Endothelial cell of umbilical vein (primary cell): ENCODE data around the gene STK32C. TPM values are rescaled to one million over a fixed set of nuclear protein-coding genes. Genes with fewer than 3 reads are reported as not detected.

Experiments
- BruUV-seq: library from RNA; stranded (reverse); fragments of 400-500 nt; replicated peaks from 2 replicates; lab custom pipeline; 2021; lab: Mats Ljungman, UMichigan
- CTCF ChIA-PET: fragments of 300-600, 350-600 bp; sonication (Branson Sonifier 250); formaldehyde crosslinking; loops from one replicate; lab custom pipeline; 2021; ENCODE audit warnings: antibody characterized with exemption, inconsistent platforms; lab: Charles Lee
- POLR2A ChIA-PET: fragments of 300-600, 350-600 bp; sonication (Branson Sonifier 250); formaldehyde crosslinking; loops from one replicate; lab custom pipeline; 2021; ENCODE audit warnings: antibody characterized with exemption, inconsistent platforms; lab: Charles Lee
- DNase-seq: peaks from one replicate; pipeline ENCODE4 v3.0.0-alpha.2; 2011; ENCODE audit warnings: low read depth, low spot score
- FAIRE-seq: peaks from 2 replicates; lab custom pipeline; 2011; peaks lifted over from hg19 to GRCh38; lab: Jason Lieb, UNC
- H2AFZ ChIP-seq: 2 replicates; pipeline ENCODE4 v1.6.0; 2012; ENCODE audit warnings: low read depth, low read length, control low read depth, inconsistent platforms
- H3K27ac ChIP-seq: 2 replicates; pipeline ENCODE4 v1.5.1; 2011; ENCODE audit warnings: low read depth, mild to moderate bottlenecking, control low read depth, low read length, moderate library complexity; ENCODE audit not compliant: insufficient read depth
- H3K27me3 ChIP-seq, 2 experiments: 2 replicates each; pipeline versions ENCODE4 v1.6.0 to v1.6.1; 2011; ENCODE audit warnings: low read length in 2 of 2, mixed read lengths in 1 of 2; ENCODE audit not compliant: control insufficient read depth in 2 of 2, insufficient read depth in 2 of 2
- H3K36me3 ChIP-seq, 2 experiments: 2 replicates in 1 of 2; 3 replicates in 1 of 2; pipeline ENCODE4 v1.5.1; 2011; ENCODE audit warnings: low read length in 2 of 2, mild to moderate bottlenecking in 1 of 2, moderate library complexity in 1 of 2; ENCODE audit not compliant: control insufficient read depth in 2 of 2, insufficient read depth in 2 of 2; ENCODE audit errors: extremely low read depth in 1 of 2
- H3K4me1 ChIP-seq: 3 replicates; pipeline ENCODE4 v1.5.1; 2011; ENCODE audit warnings: mild to moderate bottlenecking, low read length; ENCODE audit not compliant: control insufficient read depth, insufficient read depth; ENCODE audit errors: extremely low read depth
- H3K4me2 ChIP-seq: 2 replicates; pipeline ENCODE4 v1.6.1; 2011; ENCODE audit warnings: low read length, control low read depth, mixed read lengths; ENCODE audit not compliant: insufficient read depth
- H3K4me3 ChIP-seq, 3 experiments: fragments of 200-600 bp in 1 of 3; sonication (generic), shearing (Covaris generic) in 1 of 3; replicated peaks in 1 of 3; 2 replicates each; pipeline ENCODE4 v1.5.1; 2011 to 2016; ENCODE audit warnings: control low read depth in 3 of 3, low read length in 3 of 3, mild to moderate bottlenecking in 2 of 3, inconsistent platforms in 1 of 3, low read depth in 1 of 3, moderate library complexity in 1 of 3; ENCODE audit not compliant: insufficient read depth in 1 of 3
- H3K79me2 ChIP-seq: 2 replicates; pipeline ENCODE4 v1.6.0; 2012; ENCODE audit warnings: low read length, inconsistent platforms; ENCODE audit not compliant: control insufficient read depth, insufficient read depth
- H3K9ac ChIP-seq: replicated peaks from 2 replicates; pipeline ENCODE3; 2011; ENCODE audit warnings: low read length, control low read depth; ENCODE audit not compliant: insufficient read depth; ENCODE audit errors: extremely low read depth
- H3K9me1 ChIP-seq: replicated peaks from 3 replicates; pipeline ENCODE4 v1.6.0; 2011; ENCODE audit warnings: mild to moderate bottlenecking, low read length; ENCODE audit not compliant: control insufficient read depth, insufficient read depth; ENCODE audit errors: extremely low read depth
- H3K9me3 ChIP-seq: replicated peaks from 2 replicates; pipeline ENCODE4 v1.5.1; 2012; ENCODE audit warnings: low read length, inconsistent platforms; ENCODE audit not compliant: control insufficient read depth, insufficient read depth
- H4K20me1 ChIP-seq: replicated peaks from 2 replicates; pipeline ENCODE3; 2011; ENCODE audit warnings: mild to moderate bottlenecking, low read length; ENCODE audit not compliant: control insufficient read depth, insufficient read depth; ENCODE audit errors: extremely low read depth
- CTCF ChIP-seq, 2 donors: IDR thresholded peaks; 1 replicate in 1 of 2; 2 replicates in 1 of 2; pipeline ENCODE4 v1.5.1; 2011; ENCODE audit warnings: low read length in 2 of 2, mild to moderate bottlenecking in 2 of 2, moderate library complexity in 2 of 2, control low read depth in 1 of 2, inconsistent platforms in 1 of 2, low read depth in 1 of 2; ENCODE audit not compliant: insufficient read depth in 1 of 2; ENCODE audit errors: extremely low read depth in 1 of 2
- EZH2 ChIP-seq: IDR thresholded peaks from 2 replicates; pipeline ENCODE4 v1.6.1; 2012; ENCODE audit warnings: borderline replicate concordance, low read depth, mild to moderate bottlenecking, moderate library complexity, low read length, inconsistent platforms; ENCODE audit not compliant: severe bottlenecking
- FOS ChIP-seq: IDR thresholded peaks from 2 replicates; pipeline ENCODE4 v1.6.1; 2011; ENCODE audit warnings: mild to moderate bottlenecking, low read length, moderate library complexity, borderline replicate concordance; ENCODE audit not compliant: insufficient read depth
- GATA2 ChIP-seq: IDR thresholded peaks from 2 replicates; pipeline ENCODE4 v1.7.0; 2011; ENCODE audit warnings: low read depth, mild to moderate bottlenecking, moderate library complexity, mixed read lengths, low read length; ENCODE audit not compliant: insufficient read length, insufficient read depth
- JUN ChIP-seq: IDR thresholded peaks from 2 replicates; pipeline ENCODE4 v1.6.1; 2011; ENCODE audit warnings: borderline replicate concordance, low read depth; ENCODE audit not compliant: insufficient read length, insufficient read depth
- MAX ChIP-seq: IDR thresholded peaks from 2 replicates; pipeline ENCODE4 v1.6.1; 2011; ENCODE audit not compliant: insufficient read depth, insufficient read length
- MYC ChIP-seq: IDR thresholded peaks from one replicate; pipeline ENCODE4 v1.6.1; 2011; ENCODE audit warnings: mild to moderate bottlenecking, low read depth, low read length
- POLR2A ChIP-seq: IDR thresholded peaks from 2 replicates; pipeline ENCODE4 v1.6.1; 2012; ENCODE audit warnings: low read depth, mild to moderate bottlenecking, control low read depth, low read length
- POLR2AphosphoS5 ChIP-seq: IDR thresholded peaks from 2 replicates; pipeline ENCODE4 v1.6.1; 2012; ENCODE audit warnings: low read depth, mild to moderate bottlenecking, control low read depth, low read length, moderate library complexity; ENCODE audit not compliant: insufficient read depth
- dilution Hi-C: fragments of 300-500 bp; cut with MboI; formaldehyde crosslinking; loops from one replicate; pipeline ENCODE4 v1.15.0; 2019; ENCODE audit warnings: low sequenced_read_pairs; ENCODE audit not compliant: extremely low pct_ligation_motif_present
- intact Hi-C: fragments of 100-400 bp; cut with micrococcal nuclease; formaldehyde crosslinking; loops from one replicate; pipeline ENCODE4 v1.10.0; 2022
- polyA plus RNA-seq, 4 experiments: library from polyadenylated mRNA; depleted of rRNA in 3 of 4; stranded (reverse) in 3 of 4; unstranded in 1 of 4; fragments of >200 nt; gene quantifications; 2 replicates each; pipeline versions ENCODE4 v1.2.1 to v1.2.3, GENCODE V29; 2011 to 2012; ENCODE audit warnings: missing spikeins in 1 of 4
- total RNA-seq: library from RNA; stranded (reverse); gene quantifications from 2 replicates; pipeline ENCODE4 v1.2.3, GENCODE V29; 2021

Gene STK32C
- total and polyA plus RNA-seq, 2 donors (not counting 3 experiments of a cell fraction or from before 2014, with no cell fraction given), result 5.4 to 14.1 TPM

- H3K9ac ChIP-seq, result no peak overlapping the region
- H3K4me3 ChIP-seq, result no peak overlapping the region
- dilution Hi-C loops, result no loop called here
- no peaks in the 10 kb centered on the region for H3K9me3 ChIP-seq
- no peaks in the 10 kb centered on the region for H3K9me1 ChIP-seq
- peaks cover 4% of the 10 kb centered on the region for H3K4me1 ChIP-seq
- H3K79me2 ChIP-seq, result no peaks in the 10 kb centered on the region
- H3K27me3 ChIP-seq, result no peaks in the 10 kb centered on the region
- DNase-seq (no peak), FAIRE-seq (no peak)
- no peak overlapping the region for H2AFZ ChIP-seq
- ChIA-PET POLR2A (no interaction called here), CTCF (interaction anchor here (1.6 kb wide), 1 partner anchor 10 kb away, joined by 5 read pairs; no protein-coding TSS in a partner anchor)
- intact Hi-C loops, result no loop called here
- no TSS peak for BruUV-seq
- no peaks in the 10 kb centered on the region for H4K20me1 ChIP-seq
- H3K36me3 ChIP-seq, result peaks cover 0 to 3% of the 10 kb centered on the region in 2 experiments
- TF ChIP-seq FOS, result no peak
- TF ChIP-seq MAX, result no peak
- no peak for TF ChIP-seq CTCF (IDR thresholded peaks at IDR 0.05; ENCODE audit: extremely low read depth in 1 of 2, insufficient read depth in 1 of 2, low read depth in 1 of 2, low read length in 2 of 2)
- TF ChIP-seq JUN, result no peak
- TF ChIP-seq POLR2A, result no peak
- no peak for TF ChIP-seq MYC
- no peak for TF ChIP-seq EZH2
- TF ChIP-seq POLR2AphosphoS5, result no peak
- no peak for TF ChIP-seq GATA2
- H3K4me2 ChIP-seq, result no peak overlapping the region
- no peak overlapping the region for H3K27ac ChIP-seq
Measured at GRCh38 chr10:132341781-132342180, 34.0 kb upstream of the STK32C start.
